Sigmoid colon (tissue), 7 donors: Measurements from ENCODE around the gene BPIFB3. TPM values are rescaled to one million over a fixed set of nuclear protein-coding genes. Genes with fewer than 3 reads are reported as not detected.

ENCODE experiments used
- DNase-seq: peaks from one replicate; pipeline ENCODE4 v3.0.0-alpha.2; 2019
- H3K27ac ChIP-seq, 4 donors: fragments of 200-600 bp; sonication (generic); one replicate each; pipeline ENCODE4 v1.5.1; 2016 to 2019; ENCODE audit warnings: mild to moderate bottlenecking in 1 of 4
- H3K27me3 ChIP-seq, 3 donors: fragments of 200-600 bp; sonication (generic); one replicate each; pipeline ENCODE4 v1.5.1; 2019; ENCODE audit warnings: mild to moderate bottlenecking in 1 of 3
- H3K36me3 ChIP-seq, 4 donors: fragments of 200-600 bp; sonication (generic); one replicate each; pipeline ENCODE4 v1.5.1; 2016 to 2019
- H3K4me1 ChIP-seq, 4 donors: fragments of 200-600 bp; sonication (generic); one replicate each; pipeline ENCODE4 v1.5.1; 2017 to 2019
- H3K4me3 ChIP-seq, 4 donors: fragments of 200-600 bp; sonication (generic); one replicate each; pipeline ENCODE4 v1.5.1; 2017 to 2019; ENCODE audit warnings: mild to moderate bottlenecking in 2 of 4, moderate library complexity in 1 of 4
- H3K9me3 ChIP-seq, 4 donors: fragments of 200-600 bp in 3 of 4; sonication (generic) in 3 of 4; one replicate each; pipeline versions ENCODE4 v1.5.1 to v1.6.1; 2013 to 2019
- EP300 ChIP-seq, 4 donors: sonication (generic); formaldehyde crosslinking; IDR thresholded peaks; one replicate each; pipeline ENCODE4 v1.6.1; 2017; ENCODE audit warnings: antibody characterized with exemption in 4 of 4
- POLR2A ChIP-seq, 2 donors: fragments of 450-650 bp; IDR thresholded peaks; one replicate each; pipeline ENCODE4 v1.6.1; 2016; ENCODE audit warnings: antibody characterized with exemption in 2 of 2, mild to moderate bottlenecking in 2 of 2, moderate library complexity in 2 of 2
- POLR2AphosphoS5 ChIP-seq, 4 donors: sonication (generic); formaldehyde crosslinking; IDR thresholded peaks; one replicate each; pipeline ENCODE4 v1.6.1; 2017; ENCODE audit warnings: antibody characterized with exemption in 4 of 4
- WGBS, 2 donors: extraction: QIAGEN DNeasy Blood & Tissue Kit; methylation state at CpG; one replicate each; pipeline ENCODE4 v1.1.7; 2013; 5-methylcytosine and 5-hydroxymethylcytosine counted together
- intact Hi-C: fragments of 100-400 bp; cut with DNase I; formaldehyde crosslinking; loops from one replicate; pipeline ENCODE4 v1.15.1; 2023
- polyA plus RNA-seq, 3 donors: library from polyadenylated mRNA; stranded (reverse); fragments of 200-250 nt; gene quantifications; one replicate each; pipeline ENCODE4 v1.2.3, GENCODE V29; 2013
- total RNA-seq, 4 donors: library from RNA; depleted of rRNA; stranded (reverse); fragments of >200 nt; gene quantifications; one replicate each; pipeline ENCODE4 v1.1.0, GENCODE V29; 2016
- TF ChIP-seq, protein P1 (sequence below), 4 experiments: fragments of 450-650 bp in 3 of 4; fragments of 200-600 bp in 1 of 4; IDR thresholded peaks; one replicate each; pipeline ENCODE4 v1.5.1; 2016 to 2019; ENCODE audit warnings: antibody characterized with exemption in 4 of 4, mild to moderate bottlenecking in 3 of 4, moderate library complexity in 2 of 4
- donor health status: healthy with polysubstance abuse.
- donor health status: Bipolar disorder and iron deficiency.
- donor health status: healthy.

The BPIFB3 gene
- total and polyA plus RNA-seq, 7 donors = not detected

DNA sequence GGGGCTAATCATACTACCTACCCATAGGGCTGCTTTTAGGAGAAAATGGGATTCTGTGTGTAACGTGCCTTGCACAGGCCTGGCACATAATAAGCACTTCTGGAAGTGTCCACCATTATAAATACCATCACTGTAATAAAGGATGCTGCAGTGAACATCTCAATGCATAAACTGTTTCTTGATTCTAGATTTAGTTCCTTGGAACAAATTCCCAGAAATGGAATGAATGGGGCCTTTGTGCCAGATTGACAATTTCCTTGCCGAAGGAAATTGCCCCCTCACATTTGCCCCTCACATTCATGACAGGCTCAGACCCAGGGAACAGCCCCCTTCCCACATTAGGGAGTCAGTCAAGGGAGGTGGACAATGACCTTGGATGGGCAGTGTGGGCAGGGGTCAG lies 55.0 kb downstream of the BPIFB3 start:
- Histone ChIP-seq H3K4me3 (no peak overlapping the region), H3K27ac (no peak overlapping the region), H3K36me3 (no peaks in the 10 kb centered on the region), H3K9me3 (no peaks in the 10 kb centered on the region), H3K4me1 (no peaks in the 10 kb centered on the region), H3K27me3 (no peaks in the 10 kb centered on the region)
- TF ChIP-seq POLR2AphosphoS5 (IDR thresholded peaks at IDR 0.05) (no peak), POLR2A (IDR thresholded peaks at IDR 0.05) (no peak), EP300 (IDR thresholded peaks at IDR 0.05) (no peak)
- TF ChIP-seq, protein P1, sequence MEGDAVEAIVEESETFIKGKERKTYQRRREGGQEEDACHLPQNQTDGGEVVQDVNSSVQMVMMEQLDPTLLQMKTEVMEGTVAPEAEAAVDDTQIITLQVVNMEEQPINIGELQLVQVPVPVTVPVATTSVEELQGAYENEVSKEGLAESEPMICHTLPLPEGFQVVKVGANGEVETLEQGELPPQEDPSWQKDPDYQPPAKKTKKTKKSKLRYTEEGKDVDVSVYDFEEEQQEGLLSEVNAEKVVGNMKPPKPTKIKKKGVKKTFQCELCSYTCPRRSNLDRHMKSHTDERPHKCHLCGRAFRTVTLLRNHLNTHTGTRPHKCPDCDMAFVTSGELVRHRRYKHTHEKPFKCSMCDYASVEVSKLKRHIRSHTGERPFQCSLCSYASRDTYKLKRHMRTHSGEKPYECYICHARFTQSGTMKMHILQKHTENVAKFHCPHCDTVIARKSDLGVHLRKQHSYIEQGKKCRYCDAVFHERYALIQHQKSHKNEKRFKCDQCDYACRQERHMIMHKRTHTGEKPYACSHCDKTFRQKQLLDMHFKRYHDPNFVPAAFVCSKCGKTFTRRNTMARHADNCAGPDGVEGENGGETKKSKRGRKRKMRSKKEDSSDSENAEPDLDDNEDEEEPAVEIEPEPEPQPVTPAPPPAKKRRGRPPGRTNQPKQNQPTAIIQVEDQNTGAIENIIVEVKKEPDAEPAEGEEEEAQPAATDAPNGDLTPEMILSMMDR (IDR thresholded peaks at IDR 0.05) = no peak
- no peak for DNase-seq
- intact Hi-C loops = no loop called here
- WGBS, 2 donors = 51 to 71% methylated on average over 2 of the region's 2 CpGs

DNA sequence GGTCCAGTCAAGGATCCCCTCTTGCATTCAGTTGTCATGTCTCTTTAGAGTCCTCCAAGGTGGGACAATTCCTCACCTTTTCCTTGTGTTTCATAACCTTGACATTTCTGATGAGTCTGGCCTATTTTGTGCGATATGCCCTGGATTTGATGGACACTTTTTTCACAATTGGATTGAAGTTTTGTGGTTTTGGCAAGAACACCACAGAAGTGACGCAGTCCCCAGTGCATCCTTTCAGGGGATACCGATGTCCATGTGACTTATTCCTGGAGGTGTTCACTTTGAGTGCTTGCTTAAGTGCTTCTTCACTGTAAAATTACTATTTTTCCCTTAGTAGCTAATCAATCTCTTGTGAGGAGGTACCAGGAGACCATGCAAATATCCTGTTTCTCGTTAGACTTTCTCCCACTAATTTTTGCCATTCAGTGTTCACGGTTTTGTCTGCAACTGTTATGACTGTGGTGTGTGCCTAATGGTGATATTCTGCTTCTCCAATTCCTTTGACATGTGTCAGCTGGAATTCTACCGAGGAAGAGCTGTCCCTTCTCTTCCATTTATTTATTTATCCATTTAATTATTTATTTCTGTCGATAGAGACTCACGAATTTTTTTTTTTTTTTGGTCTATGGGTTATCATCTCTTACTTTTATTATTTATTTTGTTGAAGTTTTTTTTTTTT lies 56.6 kb downstream of the BPIFB3 start:
- Histone ChIP-seq H3K4me1 (no peaks in the 10 kb centered on the region), H3K4me3 (no peak overlapping the region), H3K27me3 (no peaks in the 10 kb centered on the region), H3K27ac (no peak overlapping the region), H3K36me3 (no peaks in the 10 kb centered on the region), H3K9me3 (no peaks in the 10 kb centered on the region)
- intact Hi-C loops = no loop called here
- DNase-seq = no peak
- WGBS, 2 donors = 78 to 79% methylated on average over 8 of the region's 8 CpGs
- TF ChIP-seq POLR2AphosphoS5 (IDR thresholded peaks at IDR 0.05) (no peak), EP300 (IDR thresholded peaks at IDR 0.05) (no peak), POLR2A (IDR thresholded peaks at IDR 0.05) (no peak)
- TF ChIP-seq, protein P1 (IDR thresholded peaks at IDR 0.05) = no peak

DNA sequence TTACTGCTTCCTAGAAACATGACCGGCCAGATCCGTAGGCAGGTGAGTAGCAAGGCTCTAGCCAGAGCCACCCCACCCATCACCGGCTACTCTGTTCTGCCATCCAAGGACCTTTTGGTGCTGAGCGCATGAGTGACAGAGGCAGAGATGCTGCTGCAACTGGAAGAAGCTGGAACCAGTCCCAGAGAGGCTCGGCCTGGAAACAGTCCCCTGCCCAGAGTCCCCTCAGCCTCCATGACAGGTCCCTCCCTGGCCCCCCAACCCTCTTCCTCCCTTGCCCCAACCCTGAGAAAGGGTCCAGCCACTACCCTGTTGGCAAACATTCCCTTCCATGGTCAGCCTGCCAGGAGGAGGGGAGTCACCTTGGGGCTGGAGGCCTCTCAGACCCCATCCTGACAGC lies 57.6 kb downstream of the BPIFB3 start:
- H3K4me1 ChIP-seq = no peaks in the 10 kb centered on the region
- DNase-seq = no peak
- TF ChIP-seq POLR2AphosphoS5 (IDR thresholded peaks at IDR 0.05) = no peak
- TF ChIP-seq, protein P1 (IDR thresholded peaks at IDR 0.05) = no peak
- 88 to 92% methylated on average over 5 of the region's 5 CpGs for WGBS, 2 donors
- no peaks in the 10 kb centered on the region for H3K27me3 ChIP-seq
- no peak overlapping the region for H3K27ac ChIP-seq
- H3K36me3 ChIP-seq = no peaks in the 10 kb centered on the region
- H3K9me3 ChIP-seq = no peaks in the 10 kb centered on the region
- intact Hi-C loops = no loop called here
- no peak overlapping the region for H3K4me3 ChIP-seq

DNA sequence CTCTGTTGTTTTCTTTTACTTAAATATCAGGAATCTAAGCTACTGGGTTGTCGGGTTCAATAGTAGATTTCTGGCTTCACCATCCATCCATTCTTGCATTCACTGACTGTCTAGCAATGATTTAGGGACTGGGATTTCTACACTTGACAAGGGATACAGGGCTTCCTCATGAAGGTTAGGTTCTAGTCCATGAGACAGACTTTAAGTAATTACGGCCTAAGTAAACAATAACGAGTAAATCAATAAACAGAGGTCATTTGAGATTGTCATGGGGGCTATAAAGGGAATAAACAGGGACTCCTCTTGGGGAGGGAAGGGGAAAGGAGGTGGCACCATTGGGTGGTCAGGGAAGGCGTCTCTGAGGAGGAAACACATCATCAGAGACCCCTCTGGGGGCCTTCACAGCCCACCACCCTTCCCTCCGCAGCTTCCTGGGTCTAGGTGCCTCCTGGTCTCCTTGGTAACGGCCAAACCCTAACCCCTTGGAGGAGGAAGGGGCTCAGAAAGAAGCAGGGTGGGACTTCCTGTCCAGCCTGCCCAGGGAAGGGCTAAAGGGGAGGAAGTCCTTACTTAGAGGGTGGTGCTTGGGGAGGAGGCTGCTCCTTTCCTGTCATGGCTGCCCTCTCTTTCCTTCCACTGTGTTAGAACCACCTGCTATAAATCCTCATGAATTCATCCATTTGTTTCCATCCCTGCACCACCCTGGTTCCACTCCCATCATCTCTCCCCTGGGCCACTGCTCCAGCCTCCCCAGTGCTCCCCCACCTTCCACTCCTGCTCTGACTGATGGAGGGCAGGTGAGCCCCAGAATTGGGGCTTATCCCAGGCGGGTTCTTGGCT lies 59.1 kb downstream of the BPIFB3 start:
- no peaks in the 10 kb centered on the region for H3K36me3 ChIP-seq
- H3K27me3 ChIP-seq = no peaks in the 10 kb centered on the region
- no peak for DNase-seq
- intact Hi-C loops = no loop called here
- 47 to 77% methylated on average over 7 of the region's 7 CpGs for WGBS, 2 donors
- H3K27ac ChIP-seq = no peak overlapping the region
- no peaks in the 10 kb centered on the region for H3K9me3 ChIP-seq
- no peaks in the 10 kb centered on the region for H3K4me1 ChIP-seq
- no peak overlapping the region for H3K4me3 ChIP-seq
- TF ChIP-seq EP300 (IDR thresholded peaks at IDR 0.05) = no peak
- TF ChIP-seq, protein P1 (IDR thresholded peaks at IDR 0.05) = no peak
- no peak for TF ChIP-seq POLR2AphosphoS5 (IDR thresholded peaks at IDR 0.05)
- no peak for TF ChIP-seq POLR2A (IDR thresholded peaks at IDR 0.05)
